Bronchial epithelial cell (primary cell): ENCODE results near the gene NEMP1. TPM values are rescaled to one million over a fixed set of nuclear protein-coding genes. Genes with fewer than 3 reads are reported as not detected.

Experiments used
- DNase-seq: peaks from one replicate; pipeline ENCODE4 v3.0.0-alpha.2; 2010; ENCODE audit warnings: low read depth
- FAIRE-seq: peaks from 2 replicates; lab custom pipeline; 2011; peaks lifted over from hg19 to GRCh38; lab: Jason Lieb, UNC
- H3K27me3 ChIP-seq: 2 replicates; pipeline ENCODE4 v1.5.1; 2011; ENCODE audit warnings: low read length; ENCODE audit not compliant: control insufficient read depth, insufficient read depth
- H3K36me3 ChIP-seq: 2 replicates; pipeline ENCODE4 v1.5.1; 2011; ENCODE audit warnings: low read length; ENCODE audit not compliant: control insufficient read depth, insufficient read depth
- H3K4me3 ChIP-seq: 2 replicates; pipeline ENCODE4 v1.5.1; 2011; ENCODE audit warnings: mild to moderate bottlenecking, low read depth, low read length, control low read depth
- total RNA-seq: library from RNA; depleted of rRNA; stranded (reverse); fragments of >200 nt; gene quantifications from 2 replicates; pipeline ENCODE4 v1.2.1, GENCODE V29; 2014
- TF ChIP-seq, protein P1 (sequence below): IDR thresholded peaks from 2 replicates; pipeline ENCODE4 v1.5.1; 2011; ENCODE audit warnings: mild to moderate bottlenecking, moderate library complexity, low read length, control low read depth, inconsistent platforms; ENCODE audit not compliant: insufficient read depth, severe bottlenecking

Gene NEMP1
- total RNA-seq, 1 donor from 2014 or later, result 4.2 TPM

DNA sequence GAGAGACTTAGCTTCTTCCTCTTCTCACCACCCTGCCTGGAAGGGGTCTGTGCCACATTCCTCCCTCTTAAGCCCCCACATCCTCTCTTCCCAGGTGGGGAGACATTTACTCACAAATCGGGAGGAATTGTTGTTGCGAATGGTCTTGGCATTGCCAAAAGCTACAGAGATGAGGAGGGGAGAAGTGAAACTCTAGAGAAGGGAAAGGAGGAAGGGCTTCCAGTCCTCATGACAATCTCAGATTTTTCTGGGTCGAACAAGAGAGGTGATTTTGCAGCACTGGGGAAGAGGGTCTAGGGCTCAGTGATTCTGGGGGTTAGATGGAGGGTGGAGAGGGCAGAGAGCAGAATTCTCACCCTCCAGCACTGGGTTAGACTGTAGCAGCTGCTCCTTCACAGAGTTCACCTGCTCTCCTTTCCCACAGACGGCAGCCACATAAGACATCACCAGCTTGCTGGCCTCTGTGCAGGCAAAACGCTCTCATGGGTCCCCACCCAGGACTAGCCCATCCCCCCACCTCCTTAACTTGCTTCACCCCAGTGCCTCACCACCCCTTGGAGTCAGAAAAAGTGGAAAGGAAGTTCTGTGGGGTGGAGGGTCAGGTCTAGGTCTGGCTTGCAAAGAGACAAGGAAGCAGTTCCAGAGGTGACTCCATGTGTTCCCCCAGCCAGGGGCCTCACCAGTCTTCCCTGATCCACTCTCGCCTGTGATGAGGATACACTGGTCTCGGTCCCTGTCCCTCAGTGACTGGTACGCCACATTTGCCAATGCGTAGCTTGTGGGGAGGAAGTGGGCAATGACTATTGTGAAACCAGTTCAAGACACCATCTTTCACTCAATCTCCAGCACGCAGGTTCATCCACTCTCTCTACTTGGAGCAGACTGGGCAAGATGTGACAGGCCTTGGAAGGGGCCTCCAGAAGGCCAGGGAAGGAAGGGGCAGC is 31.4 kb downstream of the NEMP1 start:
- H3K4me3 ChIP-seq, result no peak overlapping the region
- no peak for DNase-seq
- H3K27me3 ChIP-seq, result peaks cover 5% of the 10 kb centered on the region
- no peaks in the 10 kb centered on the region for H3K36me3 ChIP-seq
- FAIRE-seq, result no peak
- TF ChIP-seq, protein P1, sequence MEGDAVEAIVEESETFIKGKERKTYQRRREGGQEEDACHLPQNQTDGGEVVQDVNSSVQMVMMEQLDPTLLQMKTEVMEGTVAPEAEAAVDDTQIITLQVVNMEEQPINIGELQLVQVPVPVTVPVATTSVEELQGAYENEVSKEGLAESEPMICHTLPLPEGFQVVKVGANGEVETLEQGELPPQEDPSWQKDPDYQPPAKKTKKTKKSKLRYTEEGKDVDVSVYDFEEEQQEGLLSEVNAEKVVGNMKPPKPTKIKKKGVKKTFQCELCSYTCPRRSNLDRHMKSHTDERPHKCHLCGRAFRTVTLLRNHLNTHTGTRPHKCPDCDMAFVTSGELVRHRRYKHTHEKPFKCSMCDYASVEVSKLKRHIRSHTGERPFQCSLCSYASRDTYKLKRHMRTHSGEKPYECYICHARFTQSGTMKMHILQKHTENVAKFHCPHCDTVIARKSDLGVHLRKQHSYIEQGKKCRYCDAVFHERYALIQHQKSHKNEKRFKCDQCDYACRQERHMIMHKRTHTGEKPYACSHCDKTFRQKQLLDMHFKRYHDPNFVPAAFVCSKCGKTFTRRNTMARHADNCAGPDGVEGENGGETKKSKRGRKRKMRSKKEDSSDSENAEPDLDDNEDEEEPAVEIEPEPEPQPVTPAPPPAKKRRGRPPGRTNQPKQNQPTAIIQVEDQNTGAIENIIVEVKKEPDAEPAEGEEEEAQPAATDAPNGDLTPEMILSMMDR, result no peak

DNA sequence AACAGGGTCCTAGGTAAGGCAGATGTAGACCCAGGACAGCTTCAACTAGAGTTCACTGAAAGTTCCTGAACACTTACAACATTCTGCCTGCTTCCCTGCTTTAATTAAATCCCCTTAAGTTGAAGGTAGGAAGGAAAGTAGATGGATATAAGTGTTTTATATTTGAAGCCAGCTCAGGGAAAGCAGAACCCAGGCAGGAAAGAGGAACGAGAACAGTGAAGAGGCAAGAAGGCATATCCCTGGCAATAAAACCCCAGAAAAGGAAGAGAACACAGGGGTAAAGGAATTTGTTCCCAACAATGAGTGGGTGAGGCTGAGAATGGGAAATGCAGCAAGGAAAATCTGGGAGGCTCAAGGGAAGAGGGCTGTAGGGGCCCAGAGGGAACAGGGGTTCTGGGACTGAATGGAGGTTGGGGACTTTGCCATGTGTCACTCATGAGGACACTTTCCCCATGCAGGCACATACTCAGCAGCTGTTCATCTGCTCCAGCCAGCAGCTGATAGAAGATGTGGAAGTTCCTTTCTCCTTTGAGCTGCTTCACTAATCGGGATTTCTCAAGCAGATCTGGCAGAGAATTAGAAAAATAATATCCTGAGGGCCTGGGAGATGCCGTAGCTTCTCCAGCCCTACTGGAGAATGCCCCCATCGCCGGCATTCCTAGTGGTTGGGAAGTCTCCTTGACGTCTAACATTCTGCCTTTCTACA is 32.4 kb downstream of the NEMP1 start:
- no peaks in the 10 kb centered on the region for H3K36me3 ChIP-seq
- DNase-seq (no peak), FAIRE-seq (no peak)
- peaks cover 8% of the 10 kb centered on the region for H3K27me3 ChIP-seq
- no peak overlapping the region for H3K4me3 ChIP-seq
- TF ChIP-seq, protein P1, result no peak

DNA sequence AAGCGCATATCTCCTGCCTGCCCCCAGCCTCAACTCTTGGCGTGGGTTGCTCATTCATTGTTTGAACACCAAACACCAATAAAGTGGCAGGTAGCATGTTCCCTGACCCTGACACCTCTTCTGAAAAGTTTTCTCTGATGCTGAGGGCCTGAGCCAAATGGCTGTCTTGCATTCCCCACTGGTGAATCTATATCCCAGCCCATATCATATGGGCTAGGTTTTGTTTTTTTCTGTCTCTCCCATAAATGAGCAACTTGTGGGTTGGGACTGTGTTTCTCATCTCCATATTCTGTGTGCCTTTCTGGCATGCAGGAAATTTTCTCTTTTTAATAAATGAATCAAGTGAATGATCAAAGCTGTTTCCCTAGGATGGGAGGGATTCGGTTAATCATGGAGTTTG is 33.7 kb downstream of the NEMP1 start:
- TF ChIP-seq, protein P1, result no peak

DNA sequence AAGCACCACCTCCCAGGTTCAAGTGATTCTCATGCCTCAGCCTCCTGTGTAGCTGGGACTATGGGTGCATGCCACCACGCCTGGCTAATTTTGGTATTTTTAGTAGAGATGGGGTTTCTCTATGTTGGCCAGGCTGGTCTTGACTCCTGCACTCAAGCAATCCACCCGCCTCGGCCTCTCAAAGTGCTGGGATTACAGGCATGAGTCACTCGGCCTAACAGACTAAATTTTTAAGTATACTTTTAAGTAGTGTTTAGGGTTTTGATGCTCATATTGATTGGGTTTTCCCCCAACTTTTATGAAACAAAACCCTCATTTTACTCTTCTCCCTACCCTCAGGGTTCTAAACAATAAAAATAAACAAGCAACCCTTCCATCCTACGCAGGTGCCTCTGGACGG is 34.1 kb downstream of the NEMP1 start:
- FAIRE-seq, result no peak
- DNase-seq, result no peak
- H3K27me3 ChIP-seq, result peaks cover 10% of the 10 kb centered on the region

More for the DNA sequence above, 33.7 kb downstream of the NEMP1 start:
- Histone ChIP-seq H3K4me3 (no peak overlapping the region), H3K27me3 (peaks cover 10% of the 10 kb centered on the region), H3K36me3 (no peaks in the 10 kb centered on the region)
- DNase-seq (no peak), FAIRE-seq (no peak)

DNA sequence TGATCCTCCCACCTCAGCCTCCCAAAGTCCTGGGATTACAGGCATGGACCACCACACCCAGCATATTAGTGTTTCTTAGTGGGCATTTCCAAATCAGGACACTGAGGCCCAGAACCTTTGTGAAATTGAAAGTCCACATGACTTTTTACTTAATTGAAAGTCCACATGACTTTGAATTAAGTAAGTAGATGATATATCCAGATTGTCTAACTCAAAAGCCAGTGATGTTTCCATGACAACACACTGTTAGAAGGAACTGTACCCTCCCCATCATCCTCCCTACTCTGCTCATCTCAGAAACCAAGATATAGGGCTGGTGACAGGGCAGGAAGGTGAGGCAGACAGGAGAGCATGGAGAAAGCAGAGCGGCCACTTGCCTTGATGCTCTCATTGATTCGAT is 35.9 kb downstream of the NEMP1 start:
- H3K36me3 ChIP-seq, result no peaks in the 10 kb centered on the region
- TF ChIP-seq, protein P1, result no peak
- DNase-seq (no peak), FAIRE-seq (no peak)
- peaks cover 10% of the 10 kb centered on the region for H3K27me3 ChIP-seq
- no peak overlapping the region for H3K4me3 ChIP-seq

More for the DNA sequence above, 34.1 kb downstream of the NEMP1 start:
- Histone ChIP-seq H3K4me3 (no peak overlapping the region), H3K36me3 (no peaks in the 10 kb centered on the region)
- TF ChIP-seq, protein P1, result no peak
